ENCODE measurements around the gene NPW.

- TF ChIP-seq POLR2A (IDR thresholded peaks at IDR 0.05) = no peak
- TF ChIP-seq, protein P1, sequence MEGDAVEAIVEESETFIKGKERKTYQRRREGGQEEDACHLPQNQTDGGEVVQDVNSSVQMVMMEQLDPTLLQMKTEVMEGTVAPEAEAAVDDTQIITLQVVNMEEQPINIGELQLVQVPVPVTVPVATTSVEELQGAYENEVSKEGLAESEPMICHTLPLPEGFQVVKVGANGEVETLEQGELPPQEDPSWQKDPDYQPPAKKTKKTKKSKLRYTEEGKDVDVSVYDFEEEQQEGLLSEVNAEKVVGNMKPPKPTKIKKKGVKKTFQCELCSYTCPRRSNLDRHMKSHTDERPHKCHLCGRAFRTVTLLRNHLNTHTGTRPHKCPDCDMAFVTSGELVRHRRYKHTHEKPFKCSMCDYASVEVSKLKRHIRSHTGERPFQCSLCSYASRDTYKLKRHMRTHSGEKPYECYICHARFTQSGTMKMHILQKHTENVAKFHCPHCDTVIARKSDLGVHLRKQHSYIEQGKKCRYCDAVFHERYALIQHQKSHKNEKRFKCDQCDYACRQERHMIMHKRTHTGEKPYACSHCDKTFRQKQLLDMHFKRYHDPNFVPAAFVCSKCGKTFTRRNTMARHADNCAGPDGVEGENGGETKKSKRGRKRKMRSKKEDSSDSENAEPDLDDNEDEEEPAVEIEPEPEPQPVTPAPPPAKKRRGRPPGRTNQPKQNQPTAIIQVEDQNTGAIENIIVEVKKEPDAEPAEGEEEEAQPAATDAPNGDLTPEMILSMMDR (IDR thresholded peaks at IDR 0.05) = no peak
Observed at GRCh38 chr16:2045965-2046892, 26.6 kb downstream of the NPW start.

All from heart left ventricle (tissue), 13 donors.